Lower leg skin (tissue), 3 donors: ENCODE results near the gene CDH11.

Experiments
- CTCF ChIP-seq, 3 donors: fragments of 450-650 bp; IDR thresholded peaks; one replicate each; pipeline ENCODE4 v1.5.1; 2016; ENCODE audit warnings: antibody characterized with exemption in 3 of 3, mild to moderate bottlenecking in 3 of 3, moderate library complexity in 2 of 3
- POLR2A ChIP-seq, 2 donors: fragments of 450-650 bp; IDR thresholded peaks; one replicate each; pipeline ENCODE4 v1.6.1; 2016 to 2017; ENCODE audit warnings: antibody characterized with exemption in 2 of 2, mild to moderate bottlenecking in 1 of 2, moderate library complexity in 1 of 2

DNA sequence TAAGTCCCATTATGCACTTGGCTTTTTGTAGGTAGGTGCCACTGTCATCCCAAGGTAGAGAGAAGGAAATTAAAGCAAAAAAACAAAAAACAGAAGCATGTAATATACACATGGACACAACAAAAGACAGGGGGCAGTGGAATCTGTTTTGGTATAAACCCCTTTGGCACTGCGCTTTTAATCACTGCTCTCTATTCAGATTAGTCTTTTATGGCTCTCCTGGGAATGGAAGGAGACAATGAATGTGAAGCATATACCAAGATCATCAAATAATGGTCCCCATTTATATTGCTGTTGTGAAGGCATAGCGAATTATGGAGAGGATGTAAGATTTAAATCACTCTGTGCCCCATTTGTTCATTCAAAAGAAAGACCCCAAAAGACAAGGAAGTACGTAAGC, 17.4 kb downstream of the CDH11 start:
- no peak for TF ChIP-seq CTCF (IDR thresholded peaks at IDR 0.05)
- no peak for TF ChIP-seq POLR2A (IDR thresholded peaks at IDR 0.05)
